HepG2 (cell line): ENCODE results near the gene AHNAK. TPM values are rescaled to one million over a fixed set of nuclear protein-coding genes. Genes with fewer than 3 reads are reported as not detected.

Experiments used
- ETV5 ChIP-seq: IDR thresholded peaks from 2 replicates; pipeline ENCODE4 v1.6.1; 2018; ENCODE audit warnings: missing biosample characterization, missing genetic modification reagents, inconsistent platforms, borderline replicate concordance
- ISL2 ChIP-seq: sonication (generic); formaldehyde crosslinking; IDR thresholded peaks from 2 replicates; pipeline ENCODE4 v1.5.0; 2020; ENCODE audit warnings: missing genetic modification reagents
- KLF15 ChIP-seq: sonication (generic); formaldehyde crosslinking; IDR thresholded peaks from 2 replicates; pipeline ENCODE4 v1.8.1; 2023; ENCODE audit warnings: borderline replicate concordance, mild to moderate bottlenecking, inconsistent platforms, missing genetic modification reagents, mixed read lengths
- MLLT10 ChIP-seq: sonication (generic); formaldehyde crosslinking; IDR thresholded peaks from 2 replicates; pipeline ENCODE4 v1.4.0; 2020; ENCODE audit warnings: missing genetic modification reagents
- MTA1 ChIP-seq: sonication (generic); formaldehyde crosslinking; IDR thresholded peaks from 2 replicates; pipeline ENCODE4 v1.4.0; 2020; ENCODE audit warnings: missing genetic modification reagents, mild to moderate bottlenecking, borderline replicate concordance
- MYC ChIP-seq: sonication (generic); formaldehyde crosslinking; IDR thresholded peaks from 2 replicates; pipeline ENCODE4 v1.9.0; 2021; ENCODE audit warnings: missing genetic modification reagents, borderline replicate concordance
- RCOR2 ChIP-seq: IDR thresholded peaks from 2 replicates; pipeline ENCODE4 v1.6.1; 2016; ENCODE audit warnings: missing biosample characterization, missing genetic modification reagents
- ZNF101 ChIP-seq: sonication (generic); formaldehyde crosslinking; IDR thresholded peaks from 2 replicates; pipeline ENCODE4 v1.4.0; 2020; ENCODE audit warnings: mild to moderate bottlenecking, low read depth, missing genetic modification reagents, borderline replicate concordance
- ZNF788 ChIP-seq: sonication (generic); formaldehyde crosslinking; IDR thresholded peaks from 2 replicates; pipeline ENCODE4 v1.5.0; 2020; ENCODE audit warnings: mild to moderate bottlenecking, missing genetic modification reagents, borderline replicate concordance
- polyA plus RNA-seq, 8 experiments: library from polyadenylated mRNA; depleted of rRNA in 3 of 8; stranded (reverse) in 7 of 8; unstranded in 1 of 8; fragments of >200 nt; fragmentation: Illumina TruSeq in 4 of 8; extraction: Trizol in 4 of 8; gene quantifications; 2 replicates each; pipeline versions ENCODE4 v1.2.1 to v1.2.3, GENCODE V29; 2011 to 2016; ENCODE audit warnings: low read depth in 4 of 8, missing spikeins in 1 of 8, mixed read lengths in 1 of 8; ENCODE audit not compliant: insufficient read depth in 1 of 8
- total RNA-seq, 5 experiments: library from RNA; depleted of rRNA; stranded (reverse); fragments of >200 nt; fragmentation: Illumina TruSeq; extraction: Trizol; gene quantifications; 2 replicates each; pipeline ENCODE4 v1.2.3, GENCODE V29; 2016; ENCODE audit warnings: low read depth in 1 of 5
- TF ChIP-seq, protein P1 (sequence below): sonication (generic); formaldehyde crosslinking; IDR thresholded peaks from 2 replicates; pipeline ENCODE4 v1.4.0; 2020; ENCODE audit warnings: missing genetic modification reagents
- TF ChIP-seq, protein P2 (sequence below): sonication (generic); formaldehyde crosslinking; IDR thresholded peaks from 2 replicates; pipeline ENCODE4 v1.5.0; 2020; ENCODE audit warnings: mild to moderate bottlenecking, missing genetic modification reagents, borderline replicate concordance
- TF ChIP-seq, protein P3 (sequence below): sonication (generic); formaldehyde crosslinking; IDR thresholded peaks from 2 replicates; pipeline ENCODE4 v1.4.0; 2020; ENCODE audit warnings: missing genetic modification reagents
- TF ChIP-seq, protein P4 (sequence below): sonication (generic); formaldehyde crosslinking; IDR thresholded peaks from 2 replicates; pipeline ENCODE4 v1.8.0; 2023; ENCODE audit warnings: mild to moderate bottlenecking, missing genetic modification reagents

AHNAK gene
- total and polyA plus RNA-seq, 2 of the 13 experiments (the other 11 are each of a cell fraction or from before 2014, with no cell fraction given), result 23.4 to 25.0 TPM

DNA sequence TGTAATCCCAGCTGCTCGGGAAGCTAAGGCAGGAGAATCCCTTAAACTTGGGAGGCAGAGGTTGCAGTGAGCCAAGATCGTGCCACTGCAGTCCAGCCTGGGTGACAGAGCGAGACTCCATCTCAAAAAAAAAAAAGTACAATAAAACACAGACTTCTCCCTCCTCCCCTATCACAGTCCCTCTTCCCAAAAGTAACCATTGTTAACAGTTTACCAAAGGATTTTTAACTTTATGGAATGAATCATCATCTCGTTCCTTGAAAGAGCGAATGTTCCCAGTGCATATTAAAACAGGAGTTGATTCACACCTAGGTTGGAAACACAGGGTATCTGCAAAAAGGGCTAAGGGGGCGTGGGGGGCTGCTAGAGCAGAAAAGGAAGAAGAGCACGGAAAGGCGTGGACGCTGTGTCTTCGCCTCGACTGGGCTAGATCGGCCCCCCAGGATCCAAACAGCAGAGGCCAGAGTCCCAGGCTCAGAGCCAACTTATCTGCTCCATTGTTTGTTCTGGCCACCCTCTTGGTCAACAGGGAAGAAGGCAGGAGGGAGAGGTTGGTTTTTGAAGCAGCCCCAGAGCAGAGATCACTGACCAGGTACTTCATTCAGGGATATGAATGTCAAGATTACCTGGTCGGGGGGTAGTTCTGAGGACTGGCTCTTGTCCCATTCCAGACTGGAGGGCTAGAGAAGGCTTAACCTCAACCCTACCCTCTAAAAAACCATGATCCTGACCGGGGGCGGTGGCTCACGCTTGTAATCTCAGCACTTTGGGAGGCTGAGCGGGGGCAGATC, 2.1 kb upstream of the AHNAK start (continued):
- TF ChIP-seq RCOR2, result no peak
- TF ChIP-seq ISL2 (CRISPR knock-in tag), result peak; percentile 46; the same call in 1 of the 2 replicates
- TF ChIP-seq, protein P1, sequence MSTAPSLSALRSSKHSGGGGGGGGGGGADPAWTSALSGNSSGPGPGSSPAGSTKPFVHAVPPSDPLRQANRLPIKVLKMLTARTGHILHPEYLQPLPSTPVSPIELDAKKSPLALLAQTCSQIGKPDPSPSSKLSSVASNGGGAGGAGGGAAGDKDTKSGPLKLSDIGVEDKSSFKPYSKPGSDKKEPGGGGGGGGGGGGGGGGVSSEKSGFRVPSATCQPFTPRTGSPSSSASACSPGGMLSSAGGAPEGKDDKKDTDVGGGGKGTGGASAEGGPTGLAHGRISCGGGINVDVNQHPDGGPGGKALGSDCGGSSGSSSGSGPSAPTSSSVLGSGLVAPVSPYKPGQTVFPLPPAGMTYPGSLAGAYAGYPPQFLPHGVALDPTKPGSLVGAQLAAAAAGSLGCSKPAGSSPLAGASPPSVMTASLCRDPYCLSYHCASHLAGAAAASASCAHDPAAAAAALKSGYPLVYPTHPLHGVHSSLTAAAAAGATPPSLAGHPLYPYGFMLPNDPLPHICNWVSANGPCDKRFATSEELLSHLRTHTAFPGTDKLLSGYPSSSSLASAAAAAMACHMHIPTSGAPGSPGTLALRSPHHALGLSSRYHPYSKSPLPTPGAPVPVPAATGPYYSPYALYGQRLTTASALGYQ (CRISPR knock-in tag), result no peak
- TF ChIP-seq ZNF101 (CRISPR knock-in tag), result no peak
- TF ChIP-seq, protein P2, sequence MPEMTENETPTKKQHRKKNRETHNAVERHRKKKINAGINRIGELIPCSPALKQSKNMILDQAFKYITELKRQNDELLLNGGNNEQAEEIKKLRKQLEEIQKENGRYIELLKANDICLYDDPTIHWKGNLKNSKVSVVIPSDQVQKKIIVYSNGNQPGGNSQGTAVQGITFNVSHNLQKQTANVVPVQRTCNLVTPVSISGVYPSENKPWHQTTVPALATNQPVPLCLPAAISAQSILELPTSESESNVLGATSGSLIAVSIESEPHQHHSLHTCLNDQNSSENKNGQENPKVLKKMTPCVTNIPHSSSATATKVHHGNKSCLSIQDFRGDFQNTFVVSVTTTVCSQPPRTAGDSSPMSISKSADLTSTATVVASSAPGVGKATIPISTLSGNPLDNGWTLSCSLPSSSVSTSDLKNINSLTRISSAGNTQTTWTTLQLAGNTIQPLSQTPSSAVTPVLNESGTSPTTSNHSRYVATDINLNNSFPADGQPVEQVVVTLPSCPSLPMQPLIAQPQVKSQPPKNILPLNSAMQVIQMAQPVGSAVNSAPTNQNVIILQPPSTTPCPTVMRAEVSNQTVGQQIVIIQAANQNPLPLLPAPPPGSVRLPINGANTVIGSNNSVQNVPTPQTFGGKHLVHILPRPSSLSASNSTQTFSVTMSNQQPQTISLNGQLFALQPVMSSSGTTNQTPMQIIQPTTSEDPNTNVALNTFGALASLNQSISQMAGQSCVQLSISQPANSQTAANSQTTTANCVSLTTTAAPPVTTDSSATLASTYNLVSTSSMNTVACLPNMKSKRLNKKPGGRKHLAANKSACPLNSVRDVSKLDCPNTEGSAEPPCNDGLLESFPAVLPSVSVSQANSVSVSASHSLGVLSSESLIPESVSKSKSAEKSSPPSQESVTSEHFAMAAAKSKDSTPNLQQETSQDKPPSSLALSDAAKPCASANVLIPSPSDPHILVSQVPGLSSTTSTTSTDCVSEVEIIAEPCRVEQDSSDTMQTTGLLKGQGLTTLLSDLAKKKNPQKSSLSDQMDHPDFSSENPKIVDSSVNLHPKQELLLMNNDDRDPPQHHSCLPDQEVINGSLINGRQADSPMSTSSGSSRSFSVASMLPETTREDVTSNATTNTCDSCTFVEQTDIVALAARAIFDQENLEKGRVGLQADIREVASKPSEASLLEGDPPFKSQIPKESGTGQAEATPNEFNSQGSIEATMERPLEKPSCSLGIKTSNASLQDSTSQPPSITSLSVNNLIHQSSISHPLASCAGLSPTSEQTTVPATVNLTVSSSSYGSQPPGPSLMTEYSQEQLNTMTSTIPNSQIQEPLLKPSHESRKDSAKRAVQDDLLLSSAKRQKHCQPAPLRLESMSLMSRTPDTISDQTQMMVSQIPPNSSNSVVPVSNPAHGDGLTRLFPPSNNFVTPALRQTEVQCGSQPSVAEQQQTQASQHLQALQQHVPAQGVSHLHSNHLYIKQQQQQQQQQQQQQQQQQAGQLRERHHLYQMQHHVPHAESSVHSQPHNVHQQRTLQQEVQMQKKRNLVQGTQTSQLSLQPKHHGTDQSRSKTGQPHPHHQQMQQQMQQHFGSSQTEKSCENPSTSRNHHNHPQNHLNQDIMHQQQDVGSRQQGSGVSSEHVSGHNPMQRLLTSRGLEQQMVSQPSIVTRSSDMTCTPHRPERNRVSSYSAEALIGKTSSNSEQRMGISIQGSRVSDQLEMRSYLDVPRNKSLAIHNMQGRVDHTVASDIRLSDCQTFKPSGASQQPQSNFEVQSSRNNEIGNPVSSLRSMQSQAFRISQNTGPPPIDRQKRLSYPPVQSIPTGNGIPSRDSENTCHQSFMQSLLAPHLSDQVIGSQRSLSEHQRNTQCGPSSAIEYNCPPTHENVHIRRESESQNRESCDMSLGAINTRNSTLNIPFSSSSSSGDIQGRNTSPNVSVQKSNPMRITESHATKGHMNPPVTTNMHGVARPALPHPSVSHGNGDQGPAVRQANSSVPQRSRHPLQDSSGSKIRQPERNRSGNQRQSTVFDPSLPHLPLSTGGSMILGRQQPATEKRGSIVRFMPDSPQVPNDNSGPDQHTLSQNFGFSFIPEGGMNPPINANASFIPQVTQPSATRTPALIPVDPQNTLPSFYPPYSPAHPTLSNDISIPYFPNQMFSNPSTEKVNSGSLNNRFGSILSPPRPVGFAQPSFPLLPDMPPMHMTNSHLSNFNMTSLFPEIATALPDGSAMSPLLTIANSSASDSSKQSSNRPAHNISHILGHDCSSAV (CRISPR knock-in tag), result no peak
- TF ChIP-seq, protein P3, sequence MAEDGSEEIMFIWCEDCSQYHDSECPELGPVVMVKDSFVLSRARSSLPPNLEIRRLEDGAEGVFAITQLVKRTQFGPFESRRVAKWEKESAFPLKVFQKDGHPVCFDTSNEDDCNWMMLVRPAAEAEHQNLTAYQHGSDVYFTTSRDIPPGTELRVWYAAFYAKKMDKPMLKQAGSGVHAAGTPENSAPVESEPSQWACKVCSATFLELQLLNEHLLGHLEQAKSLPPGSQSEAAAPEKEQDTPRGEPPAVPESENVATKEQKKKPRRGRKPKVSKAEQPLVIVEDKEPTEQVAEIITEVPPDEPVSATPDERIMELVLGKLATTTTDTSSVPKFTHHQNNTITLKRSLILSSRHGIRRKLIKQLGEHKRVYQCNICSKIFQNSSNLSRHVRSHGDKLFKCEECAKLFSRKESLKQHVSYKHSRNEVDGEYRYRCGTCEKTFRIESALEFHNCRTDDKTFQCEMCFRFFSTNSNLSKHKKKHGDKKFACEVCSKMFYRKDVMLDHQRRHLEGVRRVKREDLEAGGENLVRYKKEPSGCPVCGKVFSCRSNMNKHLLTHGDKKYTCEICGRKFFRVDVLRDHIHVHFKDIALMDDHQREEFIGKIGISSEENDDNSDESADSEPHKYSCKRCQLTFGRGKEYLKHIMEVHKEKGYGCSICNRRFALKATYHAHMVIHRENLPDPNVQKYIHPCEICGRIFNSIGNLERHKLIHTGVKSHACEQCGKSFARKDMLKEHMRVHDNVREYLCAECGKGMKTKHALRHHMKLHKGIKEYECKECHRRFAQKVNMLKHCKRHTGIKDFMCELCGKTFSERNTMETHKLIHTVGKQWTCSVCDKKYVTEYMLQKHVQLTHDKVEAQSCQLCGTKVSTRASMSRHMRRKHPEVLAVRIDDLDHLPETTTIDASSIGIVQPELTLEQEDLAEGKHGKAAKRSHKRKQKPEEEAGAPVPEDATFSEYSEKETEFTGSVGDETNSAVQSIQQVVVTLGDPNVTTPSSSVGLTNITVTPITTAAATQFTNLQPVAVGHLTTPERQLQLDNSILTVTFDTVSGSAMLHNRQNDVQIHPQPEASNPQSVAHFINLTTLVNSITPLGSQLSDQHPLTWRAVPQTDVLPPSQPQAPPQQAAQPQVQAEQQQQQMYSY (CRISPR knock-in tag), result no peak
- TF ChIP-seq MYC (CRISPR knock-in tag), result no peak; the same call in 1 of the 2 replicates
- TF ChIP-seq ZNF788 (CRISPR knock-in tag), result peak; percentile 33; the same call in 1 of the 2 replicates
- TF ChIP-seq MTA1 (CRISPR knock-in tag), result peak; percentile 76
- TF ChIP-seq ETV5 (CRISPR knock-in tag), result peak; percentile 22; the same call in 1 of the 2 replicates
- no peak for TF ChIP-seq MLLT10 (CRISPR knock-in tag)
- TF ChIP-seq, protein P4, sequence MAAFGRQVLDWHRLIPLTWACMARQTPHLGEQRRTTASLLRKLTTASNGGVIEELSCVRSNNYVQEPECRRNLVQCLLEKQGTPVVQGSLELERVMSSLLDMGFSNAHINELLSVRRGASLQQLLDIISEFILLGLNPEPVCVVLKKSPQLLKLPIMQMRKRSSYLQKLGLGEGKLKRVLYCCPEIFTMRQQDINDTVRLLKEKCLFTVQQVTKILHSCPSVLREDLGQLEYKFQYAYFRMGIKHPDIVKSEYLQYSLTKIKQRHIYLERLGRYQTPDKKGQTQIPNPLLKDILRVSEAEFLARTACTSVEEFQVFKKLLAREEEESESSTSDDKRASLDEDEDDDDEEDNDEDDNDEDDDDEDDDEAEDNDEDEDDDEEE, result no peak
- no peak for TF ChIP-seq KLF15 (CRISPR knock-in tag)
